HepG2 (cell line): Measurements from ENCODE around the gene DQX1. TPM values are rescaled to one million over a fixed set of nuclear protein-coding genes. Genes with fewer than 3 reads are reported as not detected.
A peak's percentile ranks its signal among the peaks of the same experiment; 100 is the strongest.

Source experiments
- DMAP1 ChIP-seq: IDR thresholded peaks from 2 replicates; pipeline ENCODE4 v1.6.1; 2016
- EEA1 ChIP-seq: sonication (generic); formaldehyde crosslinking; IDR thresholded peaks from 2 replicates; pipeline ENCODE4 v1.5.1; 2020; ENCODE audit warnings: mild to moderate bottlenecking, missing genetic modification reagents, borderline replicate concordance
- GABPA ChIP-seq, 2 experiments: IDR thresholded peaks; 2 replicates each; pipeline ENCODE4 v1.6.1; 2011 to 2016; ENCODE audit warnings: low read depth in 2 of 2, low read length in 1 of 2, missing biosample characterization in 1 of 2, missing genetic modification characterization in 1 of 2
- JUN ChIP-seq: sonication (generic); formaldehyde crosslinking; IDR thresholded peaks from 2 replicates; pipeline ENCODE4 v1.4.0; 2020; ENCODE audit warnings: mild to moderate bottlenecking, missing genetic modification reagents
- NAIF1 ChIP-seq: sonication (generic); formaldehyde crosslinking; IDR thresholded peaks from 2 replicates; pipeline ENCODE4 v1.5.0; 2020; ENCODE audit warnings: mild to moderate bottlenecking, missing genetic modification reagents, borderline replicate concordance
- NCOA2 ChIP-seq: sonication (generic); formaldehyde crosslinking; IDR thresholded peaks from 2 replicates; pipeline ENCODE4 v1.8.0; 2022; ENCODE audit warnings: inconsistent platforms
- PAWR ChIP-seq: sonication (generic); formaldehyde crosslinking; IDR thresholded peaks from 2 replicates; pipeline ENCODE4 v1.4.0; 2020; ENCODE audit warnings: missing genetic modification reagents, mild to moderate bottlenecking, borderline replicate concordance
- SNRNP70 ChIP-seq: fragments of 200-400 bp; formaldehyde crosslinking; IDR thresholded peaks from 2 replicates; pipeline ENCODE4 v1.6.1; 2017; ENCODE audit warnings: mild to moderate bottlenecking, low read depth, low read length, moderate library complexity
- THAP11 ChIP-seq: IDR thresholded peaks from 2 replicates; pipeline ENCODE4 v1.6.1; 2016; ENCODE audit warnings: missing biosample characterization, missing genetic modification reagents
- ZMAT5 ChIP-seq: sonication (generic); formaldehyde crosslinking; IDR thresholded peaks from 2 replicates; pipeline ENCODE4 v1.5.0; 2020; ENCODE audit warnings: mild to moderate bottlenecking, low read depth, missing genetic modification reagents, borderline replicate concordance
- ZNF207 ChIP-seq: fragments of 450-650 bp; IDR thresholded peaks from 2 replicates; pipeline ENCODE4 v1.6.1; 2016; ENCODE audit warnings: antibody characterized with exemption, borderline replicate concordance
- ZNF24 ChIP-seq: fragments of 450-650 bp; IDR thresholded peaks from 2 replicates; pipeline ENCODE4 v1.6.1; 2017; ENCODE audit warnings: antibody characterized with exemption, mild to moderate bottlenecking
- ZNF331 ChIP-seq: sonication (generic); formaldehyde crosslinking; IDR thresholded peaks from 2 replicates; pipeline ENCODE4 v1.4.0; 2020; ENCODE audit warnings: missing genetic modification reagents
- ZNF337 ChIP-seq: sonication (generic); formaldehyde crosslinking; IDR thresholded peaks from 2 replicates; pipeline ENCODE4 v1.5.1; 2020; ENCODE audit warnings: missing genetic modification reagents, low read depth, mild to moderate bottlenecking, borderline replicate concordance
- ZNF549 ChIP-seq: sonication (generic); formaldehyde crosslinking; IDR thresholded peaks from 2 replicates; pipeline ENCODE4 v1.5.0; 2020; ENCODE audit warnings: missing genetic modification reagents
- ZNF674 ChIP-seq: sonication (generic); formaldehyde crosslinking; IDR thresholded peaks from 2 replicates; pipeline ENCODE4 v1.5.0; 2020; ENCODE audit warnings: low read depth, mild to moderate bottlenecking, missing genetic modification reagents
- ZSCAN30 ChIP-seq: sonication (generic); formaldehyde crosslinking; IDR thresholded peaks from 2 replicates; pipeline ENCODE4 v1.5.0; 2020; ENCODE audit warnings: mild to moderate bottlenecking, missing genetic modification reagents
- polyA plus RNA-seq, 8 experiments: library from polyadenylated mRNA; depleted of rRNA in 3 of 8; stranded (reverse) in 7 of 8; unstranded in 1 of 8; fragments of >200 nt; fragmentation: Illumina TruSeq in 4 of 8; extraction: Trizol in 4 of 8; gene quantifications; 2 replicates each; pipeline versions ENCODE4 v1.2.1 to v1.2.3, GENCODE V29; 2011 to 2016; ENCODE audit warnings: low read depth in 4 of 8, missing spikeins in 1 of 8, mixed read lengths in 1 of 8; ENCODE audit not compliant: insufficient read depth in 1 of 8
- total RNA-seq, 5 experiments: library from RNA; depleted of rRNA; stranded (reverse); fragments of >200 nt; fragmentation: Illumina TruSeq; extraction: Trizol; gene quantifications; 2 replicates each; pipeline ENCODE4 v1.2.3, GENCODE V29; 2016; ENCODE audit warnings: low read depth in 1 of 5
- TF ChIP-seq, protein P1 (sequence below): sonication (generic); formaldehyde crosslinking; IDR thresholded peaks from 2 replicates; pipeline ENCODE4 v1.4.0; 2020; ENCODE audit warnings: missing genetic modification reagents, borderline replicate concordance
- TF ChIP-seq, protein P2 (sequence below): sonication (generic); formaldehyde crosslinking; IDR thresholded peaks from 2 replicates; pipeline ENCODE4 v1.4.0; 2020; ENCODE audit warnings: missing genetic modification reagents
- TF ChIP-seq, protein P3 (sequence below): sonication (generic); formaldehyde crosslinking; IDR thresholded peaks from 2 replicates; pipeline ENCODE4 v1.5.0; 2020; ENCODE audit warnings: mild to moderate bottlenecking, missing genetic modification reagents
- TF ChIP-seq, protein P4 (sequence below): sonication (generic); formaldehyde crosslinking; conservative IDR thresholded peaks from 2 replicates; pipeline ENCODE4 v1.4.0; 2020; ENCODE audit warnings: missing genetic modification reagents
- TF ChIP-seq, protein P5 (sequence below): sonication (generic); formaldehyde crosslinking; IDR thresholded peaks from 2 replicates; pipeline ENCODE4 v1.8.0; 2022; ENCODE audit warnings: missing genetic modification reagents, mild to moderate bottlenecking, borderline replicate concordance

Gene DQX1
- total and polyA plus RNA-seq, 2 of the 13 experiments (the other 11 are each of a cell fraction or from before 2014, with no cell fraction given) = 27.6 to 89.8 TPM

DNA sequence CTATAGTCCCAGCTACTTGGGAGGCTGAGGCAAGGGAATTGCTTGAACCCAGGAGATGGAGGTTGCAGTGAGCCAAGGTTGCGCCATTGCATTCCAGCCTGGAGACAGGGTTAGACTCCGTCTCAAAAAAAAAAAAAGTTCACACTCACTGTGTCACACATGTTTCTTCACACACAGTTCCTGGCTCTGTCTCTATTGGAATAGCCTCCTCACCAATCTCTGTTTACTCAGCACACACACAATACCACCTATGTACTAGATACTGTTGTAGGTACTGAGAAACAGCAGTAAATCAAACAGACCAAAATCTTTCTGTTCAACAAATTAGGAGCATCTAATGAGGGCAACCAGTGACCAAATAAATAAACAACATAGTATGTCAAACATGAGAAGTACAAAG lies 39.9 kb downstream of the DQX1 start (continued):
- TF ChIP-seq, protein P1, sequence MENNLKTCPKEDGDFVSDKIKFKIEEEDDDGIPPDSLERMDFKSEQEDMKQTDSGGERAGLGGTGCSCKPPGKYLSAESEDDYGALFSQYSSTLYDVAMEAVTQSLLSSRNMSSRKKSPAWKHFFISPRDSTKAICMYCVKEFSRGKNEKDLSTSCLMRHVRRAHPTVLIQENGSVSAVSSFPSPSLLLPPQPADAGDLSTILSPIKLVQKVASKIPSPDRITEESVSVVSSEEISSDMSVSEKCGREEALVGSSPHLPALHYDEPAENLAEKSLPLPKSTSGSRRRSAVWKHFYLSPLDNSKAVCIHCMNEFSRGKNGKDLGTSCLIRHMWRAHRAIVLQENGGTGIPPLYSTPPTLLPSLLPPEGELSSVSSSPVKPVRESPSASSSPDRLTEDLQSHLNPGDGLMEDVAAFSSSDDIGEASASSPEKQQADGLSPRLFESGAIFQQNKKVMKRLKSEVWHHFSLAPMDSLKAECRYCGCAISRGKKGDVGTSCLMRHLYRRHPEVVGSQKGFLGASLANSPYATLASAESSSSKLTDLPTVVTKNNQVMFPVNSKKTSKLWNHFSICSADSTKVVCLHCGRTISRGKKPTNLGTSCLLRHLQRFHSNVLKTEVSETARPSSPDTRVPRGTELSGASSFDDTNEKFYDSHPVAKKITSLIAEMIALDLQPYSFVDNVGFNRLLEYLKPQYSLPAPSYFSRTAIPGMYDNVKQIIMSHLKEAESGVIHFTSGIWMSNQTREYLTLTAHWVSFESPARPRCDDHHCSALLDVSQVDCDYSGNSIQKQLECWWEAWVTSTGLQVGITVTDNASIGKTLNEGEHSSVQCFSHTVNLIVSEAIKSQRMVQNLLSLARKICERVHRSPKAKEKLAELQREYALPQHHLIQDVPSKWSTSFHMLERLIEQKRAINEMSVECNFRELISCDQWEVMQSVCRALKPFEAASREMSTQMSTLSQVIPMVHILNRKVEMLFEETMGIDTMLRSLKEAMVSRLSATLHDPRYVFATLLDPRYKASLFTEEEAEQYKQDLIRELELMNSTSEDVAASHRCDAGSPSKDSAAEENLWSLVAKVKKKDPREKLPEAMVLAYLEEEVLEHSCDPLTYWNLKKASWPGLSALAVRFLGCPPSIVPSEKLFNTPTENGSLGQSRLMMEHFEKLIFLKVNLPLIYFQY (CRISPR knock-in tag) = no peak
- TF ChIP-seq JUN (CRISPR knock-in tag) (no peak), ZNF674 (CRISPR knock-in tag) (no peak), SNRNP70 (no peak), ZNF331 (peak; percentile 44; the same call in 1 of the 2 replicates), PAWR (CRISPR knock-in tag) (no peak), ZMAT5 (CRISPR knock-in tag) (no peak), NAIF1 (CRISPR knock-in tag) (no peak), GABPA (IDR thresholded peaks at IDR 0.05; ENCODE audit: low read depth, low read length) (no peak), GABPA (CRISPR knock-in tag; IDR thresholded peaks at IDR 0.05; ENCODE audit: low read depth) (no peak), ZNF24 (no peak), ZNF337 (CRISPR knock-in tag) (no peak), EEA1 (CRISPR knock-in tag) (no peak), NCOA2 (CRISPR knock-in tag) (peak; percentile 48; the same call in 1 of the 2 replicates), ZNF549 (CRISPR knock-in tag) (no peak), ZSCAN30 (no peak), DMAP1 (CRISPR knock-in tag) (no peak), ZNF207 (no peak), THAP11 (CRISPR knock-in tag) (0 out of 2 replicates have a peak, but pooled peaks have one; percentile 34)
- TF ChIP-seq, protein P2, sequence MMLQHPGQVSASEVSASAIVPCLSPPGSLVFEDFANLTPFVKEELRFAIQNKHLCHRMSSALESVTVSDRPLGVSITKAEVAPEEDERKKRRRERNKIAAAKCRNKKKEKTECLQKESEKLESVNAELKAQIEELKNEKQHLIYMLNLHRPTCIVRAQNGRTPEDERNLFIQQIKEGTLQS (CRISPR knock-in tag) = no peak
- TF ChIP-seq, protein P3, sequence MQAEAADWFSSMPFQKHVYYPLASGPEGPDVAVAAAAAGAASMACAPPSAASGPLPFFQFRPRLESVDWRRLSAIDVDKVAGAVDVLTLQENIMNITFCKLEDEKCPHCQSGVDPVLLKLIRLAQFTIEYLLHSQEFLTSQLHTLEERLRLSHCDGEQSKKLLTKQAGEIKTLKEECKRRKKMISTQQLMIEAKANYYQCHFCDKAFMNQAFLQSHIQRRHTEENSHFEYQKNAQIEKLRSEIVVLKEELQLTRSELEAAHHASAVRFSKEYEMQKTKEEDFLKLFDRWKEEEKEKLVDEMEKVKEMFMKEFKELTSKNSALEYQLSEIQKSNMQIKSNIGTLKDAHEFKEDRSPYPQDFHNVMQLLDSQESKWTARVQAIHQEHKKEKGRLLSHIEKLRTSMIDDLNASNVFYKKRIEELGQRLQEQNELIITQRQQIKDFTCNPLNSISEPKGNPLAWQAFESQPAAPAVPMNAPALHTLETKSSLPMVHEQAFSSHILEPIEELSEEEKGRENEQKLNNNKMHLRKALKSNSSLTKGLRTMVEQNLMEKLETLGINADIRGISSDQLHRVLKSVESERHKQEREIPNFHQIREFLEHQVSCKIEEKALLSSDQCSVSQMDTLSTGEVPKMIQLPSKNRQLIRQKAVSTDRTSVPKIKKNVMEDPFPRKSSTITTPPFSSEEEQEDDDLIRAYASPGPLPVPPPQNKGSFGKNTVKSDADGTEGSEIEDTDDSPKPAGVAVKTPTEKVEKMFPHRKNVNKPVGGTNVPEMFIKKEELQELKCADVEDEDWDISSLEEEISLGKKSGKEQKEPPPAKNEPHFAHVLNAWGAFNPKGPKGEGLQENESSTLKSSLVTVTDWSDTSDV = no peak
- TF ChIP-seq, protein P4, sequence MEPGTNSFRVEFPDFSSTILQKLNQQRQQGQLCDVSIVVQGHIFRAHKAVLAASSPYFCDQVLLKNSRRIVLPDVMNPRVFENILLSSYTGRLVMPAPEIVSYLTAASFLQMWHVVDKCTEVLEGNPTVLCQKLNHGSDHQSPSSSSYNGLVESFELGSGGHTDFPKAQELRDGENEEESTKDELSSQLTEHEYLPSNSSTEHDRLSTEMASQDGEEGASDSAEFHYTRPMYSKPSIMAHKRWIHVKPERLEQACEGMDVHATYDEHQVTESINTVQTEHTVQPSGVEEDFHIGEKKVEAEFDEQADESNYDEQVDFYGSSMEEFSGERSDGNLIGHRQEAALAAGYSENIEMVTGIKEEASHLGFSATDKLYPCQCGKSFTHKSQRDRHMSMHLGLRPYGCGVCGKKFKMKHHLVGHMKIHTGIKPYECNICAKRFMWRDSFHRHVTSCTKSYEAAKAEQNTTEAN = peak; percentile 99
- TF ChIP-seq, protein P5, sequence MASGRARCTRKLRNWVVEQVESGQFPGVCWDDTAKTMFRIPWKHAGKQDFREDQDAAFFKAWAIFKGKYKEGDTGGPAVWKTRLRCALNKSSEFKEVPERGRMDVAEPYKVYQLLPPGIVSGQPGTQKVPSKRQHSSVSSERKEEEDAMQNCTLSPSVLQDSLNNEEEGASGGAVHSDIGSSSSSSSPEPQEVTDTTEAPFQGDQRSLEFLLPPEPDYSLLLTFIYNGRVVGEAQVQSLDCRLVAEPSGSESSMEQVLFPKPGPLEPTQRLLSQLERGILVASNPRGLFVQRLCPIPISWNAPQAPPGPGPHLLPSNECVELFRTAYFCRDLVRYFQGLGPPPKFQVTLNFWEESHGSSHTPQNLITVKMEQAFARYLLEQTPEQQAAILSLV (CRISPR knock-in tag) = no peak
